ENCODE results near the gene GMIP.
A peak's percentile ranks its signal among the peaks of the same experiment; 100 is the strongest.

DNA sequence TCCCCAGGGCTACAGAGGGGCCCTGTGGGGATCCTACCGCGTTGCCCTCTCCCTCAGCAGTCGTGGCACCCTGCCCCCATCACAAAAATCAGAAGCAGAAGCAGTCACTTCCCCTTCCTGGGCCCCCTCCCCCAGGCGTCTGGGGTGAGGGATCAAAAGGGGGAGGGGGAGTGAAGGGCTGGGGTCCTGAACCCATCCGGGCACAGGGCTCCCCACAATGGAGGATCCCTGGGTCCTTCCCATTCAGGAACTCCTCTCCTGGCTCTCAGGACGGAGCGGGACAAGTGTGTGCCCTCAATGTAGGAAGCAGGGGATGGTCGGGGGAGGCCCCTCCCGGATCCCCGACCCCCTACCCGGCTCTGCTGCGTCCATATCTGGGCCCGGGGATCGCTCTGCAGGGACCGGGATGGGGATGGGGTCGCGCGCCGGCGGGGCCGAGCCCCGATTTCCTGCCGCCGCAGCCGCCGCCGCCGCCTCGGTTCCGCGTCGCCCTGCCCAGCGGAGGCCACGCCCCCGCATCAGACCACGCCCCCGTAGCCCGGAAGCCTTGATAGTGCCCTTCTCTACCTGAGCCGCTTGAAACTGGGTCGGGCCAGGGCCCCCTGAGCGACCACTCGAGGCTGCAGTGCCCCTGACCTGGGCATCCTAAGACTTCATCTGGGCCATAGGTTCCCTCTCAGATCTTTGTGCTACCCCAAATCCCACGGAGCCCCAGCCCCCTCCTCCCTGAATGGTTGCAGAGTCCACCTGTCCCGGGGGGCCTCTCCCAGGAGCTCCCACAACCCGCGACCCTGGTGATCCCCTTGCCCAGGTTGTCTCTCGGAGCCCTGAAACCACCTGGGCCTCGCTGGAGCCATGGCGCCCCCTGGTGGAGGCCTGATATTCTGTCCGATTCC lies at the start of gene GMIP:
- no peak for TF ChIP-seq POLR2AphosphoS5 (IDR thresholded peaks at IDR 0.05)
- TF ChIP-seq POLR2A (IDR thresholded peaks at IDR 0.05): no peak
- TF ChIP-seq CTCF (IDR thresholded peaks at IDR 0.05): peak; percentile 79 to 88
